Astrocyte of the spinal cord (primary cell): ENCODE measurements around the gene AUTS2.
A peak's percentile ranks its signal among the peaks of the same experiment; 100 is the strongest.

ENCODE experiments used
- DNase-seq: peaks from one replicate; pipeline ENCODE4 v3.0.0; 2011; ENCODE audit warnings: low read depth, low spot score
- H3K4me3 ChIP-seq: 2 replicates; pipeline ENCODE4 v1.5.1; 2011; ENCODE audit warnings: low read depth, mild to moderate bottlenecking, low read length, moderate library complexity
- in situ Hi-C: cut with HindIII; loops from 2 replicates; pipeline ENCODE4 v1.10.0; 2017; ENCODE audit warnings: low sequenced_read_pairs
- TF ChIP-seq, protein P1 (sequence below): IDR thresholded peaks from 2 replicates; pipeline ENCODE4 v1.5.1; 2012; ENCODE audit warnings: low read depth, mild to moderate bottlenecking, low read length, inconsistent platforms

The AUTS2 gene

DNA sequence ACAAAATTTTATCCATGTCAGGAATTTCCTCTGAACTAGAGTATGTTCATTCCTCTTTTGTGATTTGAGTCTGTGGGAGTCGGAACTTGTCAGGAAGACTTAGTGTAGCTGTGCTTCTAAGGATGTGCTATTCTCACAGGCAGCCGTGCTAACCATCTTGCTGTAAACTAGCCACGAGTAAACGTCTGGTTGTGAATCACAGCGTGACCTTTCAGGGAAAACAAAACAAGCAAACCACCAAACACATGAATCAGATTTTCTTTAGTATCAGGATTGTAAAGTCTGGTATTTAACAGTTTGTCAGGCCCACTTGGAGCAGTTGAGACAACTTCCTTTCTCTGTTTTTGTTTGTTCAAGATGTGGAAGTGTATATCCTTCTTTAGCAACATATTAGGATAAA lies 32.0 kb downstream of the AUTS2 start:
- in situ Hi-C loops: no loop called here
- no peak overlapping the region for H3K4me3 ChIP-seq
- peak; percentile 75 for DNase-seq
- TF ChIP-seq, protein P1, sequence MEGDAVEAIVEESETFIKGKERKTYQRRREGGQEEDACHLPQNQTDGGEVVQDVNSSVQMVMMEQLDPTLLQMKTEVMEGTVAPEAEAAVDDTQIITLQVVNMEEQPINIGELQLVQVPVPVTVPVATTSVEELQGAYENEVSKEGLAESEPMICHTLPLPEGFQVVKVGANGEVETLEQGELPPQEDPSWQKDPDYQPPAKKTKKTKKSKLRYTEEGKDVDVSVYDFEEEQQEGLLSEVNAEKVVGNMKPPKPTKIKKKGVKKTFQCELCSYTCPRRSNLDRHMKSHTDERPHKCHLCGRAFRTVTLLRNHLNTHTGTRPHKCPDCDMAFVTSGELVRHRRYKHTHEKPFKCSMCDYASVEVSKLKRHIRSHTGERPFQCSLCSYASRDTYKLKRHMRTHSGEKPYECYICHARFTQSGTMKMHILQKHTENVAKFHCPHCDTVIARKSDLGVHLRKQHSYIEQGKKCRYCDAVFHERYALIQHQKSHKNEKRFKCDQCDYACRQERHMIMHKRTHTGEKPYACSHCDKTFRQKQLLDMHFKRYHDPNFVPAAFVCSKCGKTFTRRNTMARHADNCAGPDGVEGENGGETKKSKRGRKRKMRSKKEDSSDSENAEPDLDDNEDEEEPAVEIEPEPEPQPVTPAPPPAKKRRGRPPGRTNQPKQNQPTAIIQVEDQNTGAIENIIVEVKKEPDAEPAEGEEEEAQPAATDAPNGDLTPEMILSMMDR: no peak

- TF ChIP-seq, protein P1: no peak
- in situ Hi-C loops: no loop called here
Measured at GRCh38 chr7:69631131-69631530, 32.9 kb downstream of the AUTS2 start.

DNA sequence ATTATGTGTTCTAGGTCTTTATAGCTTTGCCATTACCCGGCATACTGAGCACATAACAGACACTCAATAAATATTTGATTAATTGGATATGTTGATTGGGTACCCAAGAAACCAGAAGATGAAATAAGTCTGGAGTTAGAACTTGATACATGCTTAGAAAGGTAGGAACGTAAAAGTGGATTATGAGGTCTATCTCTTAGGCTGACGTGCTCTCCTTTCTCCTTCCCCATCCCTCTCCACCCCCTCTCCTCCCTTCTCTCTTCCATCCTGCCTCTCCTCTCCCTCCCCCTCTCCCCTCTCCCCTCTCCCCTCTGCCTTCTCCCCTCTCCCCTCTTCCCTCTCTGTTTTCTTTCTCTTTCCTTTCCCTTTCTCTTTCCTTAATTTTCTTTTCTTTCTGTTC lies 34.0 kb downstream of the AUTS2 start:
- in situ Hi-C loops: no loop called here
- TF ChIP-seq, protein P1: no peak
- no peak overlapping the region for H3K4me3 ChIP-seq
- no peak for DNase-seq

More at GRCh38 chr7:69631131-69631530, 32.9 kb downstream of the AUTS2 start:
- no peak for DNase-seq
- H3K4me3 ChIP-seq: no peak overlapping the region

DNA sequence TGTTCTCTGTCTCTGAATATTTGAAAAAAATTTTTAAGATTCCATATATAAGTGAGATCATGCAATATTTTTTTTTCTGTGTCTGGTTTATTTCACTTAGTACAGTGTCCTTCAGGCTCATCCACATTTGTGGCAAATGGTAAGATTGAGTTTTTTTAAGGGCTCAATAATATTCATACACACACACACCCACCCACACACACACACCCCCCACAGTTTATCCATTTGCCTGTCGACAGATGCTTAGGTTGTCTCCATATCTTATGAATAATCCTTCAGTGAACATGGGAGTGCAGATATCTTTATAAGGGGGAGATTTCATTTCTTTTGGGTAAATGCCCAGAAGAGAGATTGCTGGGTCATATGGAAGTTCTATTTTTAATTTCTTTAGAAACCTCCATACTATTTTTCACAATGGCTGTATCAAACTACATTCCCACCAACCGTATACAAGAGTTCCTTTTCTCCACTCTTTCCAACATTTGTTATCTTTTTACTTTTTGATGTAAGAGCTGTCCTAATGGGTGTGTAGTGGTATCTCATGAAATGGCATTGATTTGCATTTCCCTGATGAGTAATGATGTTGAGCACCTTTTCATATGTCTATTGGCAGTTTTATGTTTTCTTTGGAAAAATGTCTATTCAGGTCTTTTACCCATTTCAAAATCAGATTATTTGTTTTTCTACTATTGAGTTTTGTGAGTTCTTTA lies 35.0 kb downstream of the AUTS2 start:
- in situ Hi-C loops: no loop called here
- H3K4me3 ChIP-seq: no peak overlapping the region
- TF ChIP-seq, protein P1: no peak
- no peak for DNase-seq

GRCh38 chr7:69635555-69636185 lies 37.4 kb downstream of the AUTS2 start:
- no peak overlapping the region for H3K4me3 ChIP-seq
- peak; percentile 22 for DNase-seq
- in situ Hi-C loops: no loop called here
- TF ChIP-seq, protein P1: no peak

DNA sequence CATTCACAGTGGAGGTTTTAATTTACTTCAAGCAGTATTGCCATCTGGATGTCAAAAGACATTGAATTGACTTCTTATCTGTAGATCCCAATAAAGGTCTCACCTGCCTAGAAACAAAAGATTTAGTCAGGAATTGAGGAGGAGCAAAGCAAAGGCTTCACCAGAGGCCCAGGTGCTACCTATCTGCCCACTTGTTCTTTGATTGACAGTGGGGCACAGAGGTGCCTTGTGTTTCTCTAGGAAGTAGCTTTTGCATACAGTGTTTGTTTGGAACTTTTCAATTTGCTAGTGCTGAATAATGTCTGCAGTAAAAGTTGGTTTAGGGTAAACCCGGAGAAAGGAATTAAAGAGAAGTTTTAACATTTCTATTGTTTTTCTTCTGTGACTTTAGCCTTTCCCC lies 40.4 kb downstream of the AUTS2 start:
- in situ Hi-C loops: no loop called here
- TF ChIP-seq, protein P1: no peak

More for the DNA sequence above, 40.4 kb downstream of the AUTS2 start:
- no peak overlapping the region for H3K4me3 ChIP-seq
- DNase-seq: no peak
